NCI-H1930 (cell line): ENCODE data around the gene MSMO1.
"Not testable (repeated sequence)": the region's sequence is repeated elsewhere in the genome, so short reads cannot be mapped to it uniquely, and the experiment has no call there.

Experiments
- DNase-seq, 2 experiments: peaks; one replicate each; lab custom pipeline; 2025; lab: John Stamatoyannopoulos, UW

MSMO1 gene

DNA sequence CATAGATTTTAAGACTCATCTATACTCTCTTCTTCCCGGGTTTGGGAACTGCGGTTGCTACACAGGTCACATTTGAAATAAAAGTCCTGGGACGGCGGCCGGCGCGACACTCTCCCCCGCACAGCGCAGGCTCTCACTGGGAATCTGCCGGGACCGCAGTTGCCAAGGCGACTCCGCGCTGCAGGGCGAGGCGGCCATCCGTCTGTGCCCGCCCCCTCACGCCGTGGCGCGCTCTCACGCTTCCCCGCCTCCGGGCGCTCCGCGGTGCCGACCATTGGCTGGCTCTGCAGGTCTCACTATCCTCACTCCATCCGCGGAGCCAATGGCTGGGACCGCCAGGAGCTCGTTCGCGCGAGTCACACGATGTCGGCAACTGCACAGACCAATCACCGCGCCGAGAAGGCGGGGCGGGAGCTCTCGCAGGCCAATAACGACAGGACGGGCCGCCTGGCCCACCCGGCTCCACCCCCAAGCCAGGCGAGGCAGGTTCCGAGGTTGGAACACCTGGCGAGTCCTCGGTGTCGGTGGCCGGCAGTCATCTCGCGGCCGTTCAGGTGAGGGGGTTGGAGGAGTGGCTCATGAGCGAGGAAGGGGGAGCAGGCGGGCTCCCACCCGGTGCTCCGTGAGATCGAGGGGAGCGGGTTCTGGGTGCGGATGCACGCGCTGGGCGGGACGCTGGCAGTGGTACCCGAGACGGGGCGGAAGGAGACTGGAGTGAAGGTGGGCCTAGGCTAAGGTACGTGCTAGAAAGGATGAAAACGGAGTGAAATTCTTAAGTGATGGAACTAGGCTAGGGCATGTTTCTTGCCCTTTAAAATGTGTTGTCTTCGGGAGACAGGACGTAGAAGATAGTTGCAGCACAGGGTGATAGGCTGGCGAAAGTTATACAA lies at the start of gene MSMO1:
MSMO1 (plus strand) TSS at position 459 of the 890 bp plus-strand sequence. CDS start 5,702 bp downstream, outside the sequence.
- DNase-seq, result peak; percentile 96 to 98

DNA sequence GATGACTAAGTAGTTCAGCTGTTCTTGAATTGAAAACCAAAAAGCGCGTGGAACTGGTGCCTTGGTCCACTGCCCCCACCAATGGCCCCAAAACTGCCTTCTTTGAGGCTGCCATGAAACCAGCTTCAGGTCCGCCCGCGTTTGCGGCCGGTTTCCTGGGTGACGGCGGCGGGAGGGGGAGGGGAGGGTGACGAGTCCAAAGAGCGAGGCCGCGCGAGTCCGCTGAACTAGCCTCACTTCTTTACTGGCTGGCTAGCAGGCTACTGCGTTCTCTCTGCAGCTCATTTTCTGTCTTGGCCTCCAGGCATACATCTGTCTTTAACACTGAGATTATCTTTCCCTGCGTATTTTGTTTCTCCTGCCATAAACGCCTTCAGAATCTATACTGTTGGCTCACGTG lies 47.9 kb upstream of the MSMO1 start:
- DNase-seq, result not testable (repeated sequence)

DNA sequence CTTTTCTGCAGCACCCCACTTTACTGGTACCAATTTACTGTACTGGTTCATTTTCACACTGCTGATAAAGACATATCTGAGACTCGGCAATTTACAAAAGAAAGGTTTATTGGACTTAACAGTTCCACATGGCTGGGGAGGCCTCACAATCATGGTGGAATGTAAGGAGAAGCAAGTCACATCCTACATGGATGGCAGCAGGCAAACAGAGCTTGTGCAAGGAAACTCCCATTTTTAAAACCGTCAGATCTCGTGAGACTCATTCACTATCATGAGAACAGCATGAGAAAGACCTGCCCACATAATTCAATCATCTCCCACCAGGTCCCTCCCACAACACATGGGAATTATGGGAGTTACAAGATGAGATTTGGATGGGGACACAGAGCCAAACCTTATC lies 42.8 kb upstream of the MSMO1 start:
- not testable (repeated sequence) for DNase-seq

DNA sequence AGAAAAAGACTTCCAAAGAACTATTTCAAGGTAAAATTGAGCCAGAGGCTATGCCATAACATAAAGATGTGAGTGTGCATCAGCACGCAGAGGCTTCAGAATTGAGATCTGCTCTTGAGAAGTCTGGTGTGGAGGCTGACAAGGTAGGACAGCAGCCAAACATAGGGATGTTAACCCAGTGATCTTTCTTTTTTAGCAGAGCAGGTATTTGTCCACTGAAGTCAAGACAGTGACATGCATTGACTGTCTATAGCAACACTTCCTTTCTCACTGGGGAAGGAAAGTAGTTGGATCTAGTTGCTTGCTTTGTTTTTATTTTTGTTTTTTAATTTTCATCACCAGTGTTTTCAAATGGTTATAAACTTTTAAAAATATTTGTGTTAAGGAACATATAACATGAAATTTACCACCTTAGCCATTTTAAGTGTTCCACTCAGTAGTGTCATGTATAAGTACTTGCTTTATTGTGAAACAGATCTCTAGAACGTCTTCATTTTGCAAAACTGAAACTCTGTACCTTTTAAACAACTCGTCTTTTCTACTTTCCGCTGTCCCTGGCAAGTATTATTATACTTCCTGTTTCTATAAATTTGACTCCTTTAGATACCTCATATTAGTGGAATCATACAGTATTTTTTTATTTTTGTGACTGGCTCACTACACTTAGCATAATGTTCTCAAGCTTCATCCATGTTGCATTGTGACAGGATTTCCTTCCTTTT lies 40.7 kb upstream of the MSMO1 start:
- not testable (repeated sequence) for DNase-seq

DNA sequence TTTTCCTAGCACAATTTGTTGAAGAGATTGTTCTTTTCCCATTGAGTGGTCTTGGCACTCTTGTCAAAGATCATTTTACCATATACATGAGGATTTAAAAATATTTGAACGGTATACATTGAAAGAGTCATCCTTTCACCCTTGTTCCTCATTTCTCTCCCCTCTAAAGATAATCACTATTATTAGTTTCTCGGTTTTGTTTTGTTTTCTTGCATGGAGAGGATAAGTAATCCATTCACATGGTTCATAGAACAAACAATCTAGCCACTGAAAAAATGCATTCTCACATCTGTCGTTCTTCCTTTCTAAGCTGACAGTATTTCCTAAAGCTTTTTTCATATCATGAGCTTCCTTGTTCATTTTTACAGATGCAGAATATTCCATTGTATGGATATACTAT lies 39.2 kb upstream of the MSMO1 start:
- DNase-seq, result no peak

DNA sequence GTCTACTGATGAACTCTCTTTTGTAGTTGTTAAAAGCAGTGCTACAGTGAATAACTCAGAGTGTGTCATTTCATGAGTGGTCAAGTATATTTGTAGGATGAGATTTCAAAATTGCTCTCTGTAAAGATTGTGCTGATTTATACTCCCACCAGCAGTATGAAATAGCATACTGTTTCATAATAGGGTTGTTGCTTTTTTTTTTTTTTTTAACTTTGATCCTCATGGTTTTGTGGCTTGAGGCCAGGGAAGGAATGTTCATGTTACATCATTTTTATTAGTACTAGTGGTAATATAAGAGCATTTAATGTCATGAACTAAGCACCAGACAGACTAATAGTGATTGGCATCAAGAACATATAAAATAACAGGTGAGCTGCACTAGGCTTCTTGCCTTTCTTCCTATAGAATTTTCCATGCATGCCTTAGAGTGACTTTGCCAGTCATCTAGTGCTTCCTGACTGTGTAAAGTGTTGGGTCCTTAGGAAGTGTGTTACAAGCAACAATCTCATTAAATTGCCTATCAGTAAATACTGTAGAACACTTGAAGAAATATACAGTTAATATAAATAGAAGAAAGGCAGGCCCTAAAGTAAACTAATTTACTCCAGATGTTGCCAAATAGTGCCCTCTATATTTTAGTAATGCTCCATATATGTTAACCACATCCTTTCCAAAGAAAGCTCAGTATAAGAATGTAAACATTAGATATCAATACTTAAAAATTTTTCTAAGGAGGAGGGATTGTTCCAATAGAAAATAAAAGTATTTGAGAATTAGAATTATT lies 38.6 kb upstream of the MSMO1 start:
- no peak for DNase-seq

DNA sequence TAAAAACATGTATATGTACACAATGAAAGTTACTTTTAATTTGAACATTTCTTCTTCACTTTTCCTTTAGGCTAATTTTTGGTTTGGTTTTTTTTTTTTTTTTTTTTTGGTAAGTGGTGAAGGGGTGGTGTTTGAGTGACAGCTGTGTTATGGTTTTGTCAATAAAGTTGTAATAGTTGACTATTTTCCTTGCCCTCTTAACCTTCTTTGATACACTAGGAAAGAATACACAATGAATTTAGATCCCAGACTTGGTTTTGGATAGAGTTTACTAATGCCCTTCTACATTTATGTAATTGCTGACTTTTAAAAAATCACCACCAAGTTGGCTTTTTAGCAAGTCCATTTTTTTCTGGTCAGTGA lies 38.1 kb upstream of the MSMO1 start:
- no peak for DNase-seq

DNA sequence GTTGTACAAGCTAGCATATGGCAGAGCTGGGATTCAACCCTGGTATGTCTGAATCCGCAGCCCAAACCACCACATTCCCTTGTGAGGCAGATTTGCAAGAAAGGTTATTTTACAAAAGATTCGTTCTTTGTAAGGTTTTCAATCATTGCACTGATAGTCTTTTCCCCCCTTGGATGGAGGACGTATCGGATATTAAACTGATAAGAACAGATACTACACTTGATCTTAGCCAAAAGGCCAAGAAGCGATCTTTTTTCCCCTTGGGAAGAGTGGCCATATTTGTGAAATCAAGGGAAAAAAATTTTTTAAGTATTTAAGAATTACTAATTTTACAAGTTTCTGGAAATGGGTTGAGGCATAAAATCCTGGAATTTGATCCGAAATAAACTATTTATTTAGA lies 34.4 kb upstream of the MSMO1 start:
- no peak for DNase-seq

DNA sequence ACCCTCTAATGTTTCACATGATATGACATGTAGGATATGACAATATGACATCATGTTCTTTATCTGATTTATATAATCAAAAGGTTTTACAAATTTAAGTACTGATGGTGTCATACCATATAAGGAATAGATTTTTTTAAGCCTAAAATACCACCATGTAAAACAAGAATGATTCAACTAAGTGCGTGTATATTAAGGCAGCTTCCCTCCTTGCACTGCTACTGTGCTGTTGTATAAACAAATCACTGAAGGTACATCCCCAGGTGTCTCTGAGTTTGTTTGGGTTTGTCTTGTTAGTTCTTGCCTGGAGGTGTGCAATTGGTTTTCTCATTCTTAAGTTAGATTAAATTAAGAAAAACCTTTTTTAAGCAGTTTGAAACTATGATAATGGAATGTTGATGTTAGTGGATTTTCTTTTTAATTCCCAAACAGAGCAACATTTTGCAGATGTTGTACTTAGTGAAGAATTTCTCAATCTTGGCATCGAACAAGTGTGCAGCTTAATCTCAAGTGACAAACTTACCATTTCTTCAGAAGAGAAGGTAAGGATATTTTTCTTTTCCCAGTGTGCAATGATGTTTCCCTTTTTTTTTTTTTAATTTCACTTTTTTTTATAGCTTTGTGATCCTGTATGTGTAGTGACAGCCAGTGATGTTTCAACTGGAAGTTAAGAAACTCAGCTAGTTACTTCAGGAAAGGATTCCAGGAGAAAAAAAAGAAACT lies 33.4 kb upstream of the MSMO1 start:
- no peak for DNase-seq

DNA sequence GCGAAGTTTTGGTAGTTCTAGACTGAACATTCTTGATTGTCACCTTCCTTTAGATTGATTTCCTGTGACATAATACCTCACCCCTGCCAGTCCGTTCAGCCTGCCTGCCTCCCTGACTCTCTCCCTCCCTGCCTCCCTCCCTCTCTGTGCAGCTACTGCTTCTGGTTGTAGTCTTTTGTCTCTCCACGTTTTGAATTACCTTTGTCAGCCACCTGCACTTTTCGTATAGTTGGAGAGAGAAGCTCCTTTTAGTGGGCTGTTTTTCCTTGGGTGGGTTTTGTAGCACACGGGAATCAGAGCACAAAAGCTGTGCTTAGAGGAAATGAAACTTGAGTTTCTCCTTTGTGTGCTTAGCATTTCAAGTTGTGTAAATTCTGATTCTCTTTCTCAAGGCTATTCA lies 32.6 kb upstream of the MSMO1 start:
- DNase-seq, result no peak

DNA sequence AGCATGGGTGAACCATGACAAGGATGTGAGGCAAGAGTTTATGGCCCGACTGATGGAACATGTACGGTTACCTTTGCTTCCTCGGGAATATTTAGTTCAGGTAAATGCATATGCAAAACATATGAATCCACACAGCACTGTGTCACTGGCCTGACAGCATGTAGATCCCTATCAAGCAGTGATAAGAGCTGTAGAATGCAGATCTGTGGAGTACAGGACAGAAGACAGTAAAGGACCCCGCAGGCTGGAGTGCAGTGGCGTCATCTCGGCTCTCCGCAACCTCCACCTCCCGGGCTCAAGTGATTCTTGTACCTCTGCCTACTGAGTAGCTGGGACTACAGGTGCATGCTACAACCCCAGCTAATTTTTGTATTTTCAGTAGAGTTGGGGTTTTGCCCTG lies 29.8 kb upstream of the MSMO1 start:
- no peak for DNase-seq

DNA sequence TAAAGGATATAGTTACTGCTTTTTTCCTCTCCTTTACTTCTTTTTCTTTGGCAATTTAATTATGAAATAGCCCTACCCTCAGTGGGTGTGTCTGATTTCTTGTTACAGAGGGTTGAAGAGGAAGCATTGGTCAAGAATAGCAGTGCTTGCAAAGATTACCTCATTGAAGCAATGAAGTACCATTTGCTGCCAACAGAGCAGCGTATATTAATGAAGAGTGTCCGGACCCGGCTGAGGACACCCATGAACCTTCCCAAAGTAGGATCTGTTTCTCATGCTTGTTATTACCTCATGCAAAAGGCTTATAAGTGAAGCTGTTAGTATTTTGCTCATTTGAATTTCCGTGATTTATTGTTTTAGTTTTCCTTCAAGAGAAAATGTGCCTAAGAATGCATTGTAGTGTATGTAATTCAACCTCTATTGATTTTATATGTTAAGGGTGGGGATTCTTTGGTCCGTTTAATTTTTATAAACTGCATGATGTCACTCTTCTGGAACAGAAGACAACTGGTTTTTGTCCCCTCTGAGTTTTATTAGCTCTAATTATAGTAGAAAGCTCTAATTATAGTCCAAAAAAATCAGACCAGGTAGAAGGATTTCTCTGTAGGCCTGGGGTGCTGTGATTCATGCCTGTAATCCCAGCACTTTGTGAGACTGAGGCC lies 27.9 kb upstream of the MSMO1 start:
- no peak for DNase-seq

DNA sequence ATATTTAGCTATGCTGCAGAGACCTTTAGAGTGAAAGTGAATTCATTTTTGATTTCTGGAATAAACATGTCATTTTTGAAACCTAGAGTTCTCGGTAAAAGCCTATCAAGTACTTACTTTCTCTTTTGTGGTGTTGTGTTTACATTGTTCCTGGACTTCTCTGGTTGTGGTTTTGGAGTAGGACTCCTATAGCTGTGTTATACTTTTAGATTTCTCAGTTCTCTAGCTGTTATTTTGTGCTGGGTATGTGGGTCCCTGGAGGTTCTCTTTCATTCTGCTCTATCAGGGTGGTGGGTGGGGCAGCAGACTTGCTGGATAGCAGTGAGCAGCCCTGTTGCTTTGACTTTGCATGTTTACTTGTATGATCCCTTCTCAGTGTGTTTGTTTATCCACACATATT lies 25.6 kb upstream of the MSMO1 start:
- no peak for DNase-seq

DNA sequence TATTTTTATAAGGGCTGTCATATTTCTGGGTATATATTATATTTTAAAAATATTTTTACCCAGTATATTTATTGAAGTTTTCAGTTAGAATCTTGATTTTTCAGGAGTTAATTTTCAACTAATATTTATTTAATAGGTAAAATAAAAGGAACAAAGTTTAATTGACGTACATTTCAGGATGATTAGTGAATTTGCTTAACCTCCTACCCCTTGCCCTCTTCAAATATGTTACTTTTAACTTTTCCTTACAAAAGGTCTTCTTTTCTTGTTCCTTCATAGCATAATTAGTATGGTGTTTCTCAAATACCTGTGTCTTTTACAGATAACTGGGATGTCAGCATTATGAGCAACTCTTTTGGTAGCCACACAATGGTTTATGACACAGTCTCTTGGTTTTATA lies 24.8 kb upstream of the MSMO1 start:
- DNase-seq, result no peak

DNA sequence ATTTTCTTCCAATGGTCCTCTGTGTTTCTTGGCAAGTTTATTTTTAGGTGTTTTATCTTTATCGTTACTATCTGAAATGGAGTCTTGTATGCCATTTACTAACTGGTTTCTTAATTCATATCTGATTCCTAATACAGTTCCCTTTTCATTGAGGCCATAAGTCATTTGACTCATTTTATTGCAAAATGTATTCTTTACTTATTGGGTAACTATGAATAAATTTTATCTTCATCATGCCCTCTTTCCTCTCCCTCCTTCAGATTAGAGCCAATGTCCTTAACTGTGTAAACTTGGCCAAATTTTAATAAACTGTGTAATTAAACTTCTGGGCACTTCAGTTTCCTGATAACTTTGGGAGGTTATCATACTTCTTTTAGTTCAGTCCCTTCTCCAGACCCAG lies 19.3 kb upstream of the MSMO1 start:
- no peak for DNase-seq

DNA sequence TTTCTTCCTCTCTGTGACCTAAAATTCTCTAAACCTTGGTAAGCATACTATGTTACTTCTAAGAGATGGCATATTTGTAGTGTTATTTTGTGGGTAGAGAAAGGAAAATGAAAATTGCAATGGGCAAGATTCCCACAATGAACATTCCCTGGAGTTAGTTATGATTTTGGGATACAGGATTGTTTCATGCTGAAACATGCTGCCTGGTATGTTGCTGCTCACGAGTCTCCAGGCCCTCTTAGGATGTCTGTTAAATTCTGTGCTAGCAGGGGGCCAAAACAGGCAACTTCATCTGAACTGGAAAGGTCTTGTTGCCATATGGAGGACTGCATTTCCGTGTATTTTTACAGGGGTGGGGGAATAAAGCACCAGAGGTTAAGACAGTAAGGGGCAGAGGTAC lies 18.9 kb upstream of the MSMO1 start:
- no peak for DNase-seq

DNA sequence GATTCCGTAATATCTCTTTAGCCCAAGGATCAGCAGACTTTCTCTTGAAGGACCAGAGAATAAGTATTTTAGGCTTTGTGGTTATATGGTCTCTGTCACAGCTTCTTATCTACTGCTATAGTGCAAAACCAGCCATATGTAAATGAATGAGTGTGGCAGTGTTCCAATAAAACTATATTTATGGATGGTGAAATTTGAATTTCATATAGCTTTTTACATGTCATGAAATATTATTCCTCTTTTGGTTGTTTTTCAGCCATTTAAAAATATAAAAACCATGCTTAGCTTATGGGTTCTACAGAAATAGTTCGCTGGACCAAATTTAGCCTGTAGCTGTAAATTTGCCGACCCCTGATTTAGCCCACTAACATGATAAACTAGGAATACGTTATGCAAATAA lies 18.0 kb upstream of the MSMO1 start:
- no peak for DNase-seq

DNA sequence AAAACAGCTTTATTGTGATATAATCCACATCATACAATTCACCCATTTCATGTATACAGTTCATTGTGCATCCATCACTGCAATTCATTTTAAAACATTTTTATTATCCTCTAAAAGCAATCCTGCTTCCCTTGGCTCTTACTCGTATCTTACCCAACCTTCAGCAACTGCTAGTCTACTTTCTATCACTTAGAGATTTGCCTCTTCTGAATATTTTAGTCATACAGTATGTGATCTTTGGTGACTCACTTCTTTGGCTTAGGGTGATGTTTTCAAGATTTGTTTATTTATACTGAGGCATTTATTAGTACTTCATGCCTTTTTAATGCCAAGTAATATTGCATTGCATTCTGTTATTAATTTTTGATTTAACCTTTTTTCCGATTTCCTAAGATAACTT lies 15.0 kb upstream of the MSMO1 start:
- DNase-seq, result no peak

DNA sequence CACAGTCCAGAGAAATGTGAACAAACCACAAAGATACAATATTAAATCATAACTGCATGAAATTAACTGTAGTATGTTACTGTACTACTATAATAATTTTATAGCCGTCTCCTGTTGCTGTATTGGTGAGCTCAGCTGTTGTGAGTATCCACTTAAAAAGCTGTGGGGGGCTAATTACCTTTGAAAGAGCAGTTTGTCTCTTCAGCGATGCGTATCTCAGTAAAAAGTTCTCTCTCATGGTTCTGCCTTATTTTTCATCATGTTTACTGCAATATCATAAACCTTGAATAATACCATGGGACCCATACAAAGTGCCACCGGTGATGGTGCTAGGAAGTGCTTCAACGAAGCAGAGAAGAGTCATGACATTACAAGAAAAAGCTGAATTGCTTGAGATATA lies 8.4 kb upstream of the MSMO1 start:
- no peak for DNase-seq

DNA sequence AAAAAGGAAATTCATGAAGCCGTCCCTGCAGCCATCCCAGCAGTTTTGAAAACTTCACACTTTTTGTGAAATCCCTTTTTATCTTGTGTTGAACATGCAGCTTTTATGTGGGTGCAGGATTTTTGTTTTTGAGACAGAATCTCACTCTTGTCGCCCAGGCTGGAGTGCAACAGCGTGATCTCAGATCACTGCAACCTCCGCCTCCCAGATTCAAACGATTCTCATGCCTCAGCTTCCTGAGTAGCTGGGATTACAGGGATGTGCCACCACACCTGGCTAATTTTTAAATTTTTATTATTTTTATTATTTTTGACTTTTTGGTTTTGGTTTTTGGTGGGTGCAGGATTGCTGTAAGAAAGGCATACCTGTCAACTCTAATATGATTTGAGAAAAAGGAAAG lies 8.0 kb upstream of the MSMO1 start:
- no peak for DNase-seq

DNA sequence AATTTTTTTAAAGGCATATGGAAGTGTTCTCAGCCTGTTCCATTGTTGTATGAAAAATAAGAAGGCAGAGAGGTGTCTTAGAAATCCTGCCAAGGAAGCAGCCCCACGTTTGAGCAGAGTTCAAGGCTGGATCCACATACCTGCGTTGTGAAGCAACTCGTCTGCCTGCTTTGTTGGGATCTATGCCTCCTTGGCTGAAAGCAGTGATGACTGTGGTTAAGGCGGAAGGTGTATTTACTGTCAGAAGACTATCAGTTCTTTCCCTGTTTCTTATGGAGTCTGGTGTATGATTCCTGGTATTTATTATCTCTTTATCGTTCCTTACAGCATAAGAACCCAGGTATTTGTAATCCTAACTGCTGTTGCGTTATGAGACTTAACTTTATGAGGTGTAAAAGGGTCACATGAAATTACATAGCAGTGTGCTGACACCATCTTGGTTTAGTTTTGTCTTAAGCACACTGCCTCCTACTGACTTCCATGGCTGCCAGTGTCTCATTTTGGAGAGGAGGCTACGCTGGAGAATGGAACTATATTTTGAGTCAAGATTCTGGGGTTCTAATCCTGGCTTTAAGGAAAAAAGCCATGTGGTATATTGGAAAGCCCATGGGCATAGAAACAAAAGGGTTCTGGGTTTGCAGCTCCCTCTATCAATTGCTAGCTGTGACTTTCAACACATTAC lies 3.1 kb upstream of the MSMO1 start:
- DNase-seq, result no peak
